ENCODE measurements around the gene SYCE3.

SYCE3 gene

GRCh38 chr22:50548921-50549790 lies 13.6 kb downstream of the SYCE3 start:
- DNase-seq (ENCODE audit: low read depth) = no peak

- DNase-seq (ENCODE audit: low read depth) = no peak
Measured at GRCh38 chr22:50548040-50548920, 14.4 kb downstream of the SYCE3 start.

- no peak for DNase-seq (ENCODE audit: low read depth)
Measured at GRCh38 chr22:50547263-50547985, 15.3 kb downstream of the SYCE3 start.

GRCh38 chr22:50546326-50547262 lies 16.1 kb downstream of the SYCE3 start:
- DNase-seq (ENCODE audit: low read depth) = no peak

- DNase-seq (ENCODE audit: low read depth) = peak; percentile 63
Measured at GRCh38 chr22:50545522-50546325, 17.0 kb downstream of the SYCE3 start, which contains the start of gene KLHDC7B. TSS of gene KLHDC7B (plus strand) at chr22:50545899. CDS start at chr22:50546244, 345 bp downstream.

GRCh38 chr22:50544746-50545253 lies 17.9 kb downstream of the SYCE3 start:
- no peak for DNase-seq (ENCODE audit: low read depth)

- peak; percentile 69 for DNase-seq (ENCODE audit: low read depth)
Measured at GRCh38 chr22:50544078-50544745, 18.5 kb downstream of the SYCE3 start.

GRCh38 chr22:50542416-50542927 lies 20.2 kb downstream of the SYCE3 start:
- no peak for DNase-seq (ENCODE audit: low read depth)

- DNase-seq (ENCODE audit: low read depth) = peak; percentile 94
Measured at GRCh38 chr22:50541667-50542026, 21.1 kb downstream of the SYCE3 start.

- DNase-seq (ENCODE audit: low read depth) = no peak
Measured at GRCh38 chr22:50540381-50540780, 22.3 kb downstream of the SYCE3 start.

- DNase-seq (ENCODE audit: low read depth) = no peak
Measured at GRCh38 chr22:50537765-50538164, 25.0 kb downstream of the SYCE3 start.

GRCh38 chr22:50536226-50536625 lies 26.5 kb downstream of the SYCE3 start:
- DNase-seq (ENCODE audit: low read depth) = no peak

GRCh38 chr22:50535113-50535512 lies 27.6 kb downstream of the SYCE3 start:
- no peak for DNase-seq (ENCODE audit: low read depth)

GRCh38 chr22:50533856-50534711 lies 28.6 kb downstream of the SYCE3 start:
- peak; percentile 70 for DNase-seq (ENCODE audit: low read depth)

GRCh38 chr22:50532824-50533796 lies 29.6 kb downstream of the SYCE3 start:
- no peak for DNase-seq (ENCODE audit: low read depth)

GRCh38 chr22:50531962-50532674 lies 30.6 kb downstream of the SYCE3 start:
- peak; percentile 75 for DNase-seq (ENCODE audit: low read depth)
